B cell (primary cell): ENCODE results near the gene SIRPA. TPM values are rescaled to one million over a fixed set of nuclear protein-coding genes. Genes with fewer than 3 reads are reported as not detected.

Experiments
- ATAC-seq: fragments of 200-7000 bp; cut with Tn5 transposase; one replicate; pipeline ENCODE4 v1.10.0; 2021; ENCODE audit warnings: low read depth, mild to moderate bottlenecking, moderate number of reproducible peaks, moderate library complexity
- CTCF ChIA-PET: fragments of 350-600 bp; sonication (Branson Sonifier 250); formaldehyde crosslinking; loops from one replicate; lab custom pipeline; 2021; ENCODE audit warnings: antibody characterized with exemption, inconsistent platforms; lab: Charles Lee
- POLR2A ChIA-PET: fragments of 350-600 bp; sonication (Branson Sonifier 250); formaldehyde crosslinking; loops from one replicate; lab custom pipeline; 2021; ENCODE audit warnings: antibody characterized with exemption; lab: Charles Lee
- DNase-seq: peaks from one replicate; pipeline ENCODE4 v3.0.0; 2013
- H2AFZ ChIP-seq: 2 replicates; pipeline ENCODE4 v1.6.1; 2012; ENCODE audit warnings: mild to moderate bottlenecking, low read depth, low read length; ENCODE audit not compliant: insufficient read depth, poor library complexity, severe bottlenecking
- H3K27ac ChIP-seq, 2 donors: 1 replicate in 1 of 2; 2 replicates in 1 of 2; pipeline ENCODE4 v1.5.1; 2012 to 2013; ENCODE audit warnings: low read length in 2 of 2, mild to moderate bottlenecking in 2 of 2, moderate library complexity in 1 of 2
- H3K27me3 ChIP-seq, 4 experiments: fragments of 200-600 bp in 1 of 4; sonication (generic) in 1 of 4; replicated peaks in 1 of 4; 1 replicate in 2 of 4; 2 replicates in 2 of 4; pipeline versions ENCODE4 v1.6.1 to v1.7.0; 2013 to 2016; ENCODE audit warnings: low read length in 3 of 4, mild to moderate bottlenecking in 2 of 4, mixed read lengths in 1 of 4, moderate library complexity in 1 of 4; ENCODE audit not compliant: insufficient read depth in 4 of 4, control insufficient read depth in 3 of 4; ENCODE audit errors: control extremely low read depth in 1 of 4
- H3K36me3 ChIP-seq, 2 experiments: replicated peaks in 1 of 2; 1 replicate in 1 of 2; 2 replicates in 1 of 2; pipeline versions ENCODE4 v1.6.1 to v1.7.1; 2013; ENCODE audit warnings: low read length in 1 of 2; ENCODE audit not compliant: insufficient read depth in 2 of 2, control insufficient read depth in 1 of 2; ENCODE audit errors: control extremely low read depth in 1 of 2, extremely low read depth in 1 of 2
- H3K4me1 ChIP-seq, 2 donors: fragments of 200-600 bp in 1 of 2; sonication (generic) in 1 of 2; 1 replicate in 1 of 2; 2 replicates in 1 of 2; pipeline versions ENCODE4 v1.5.1 to v1.6.1; 2013 to 2017; ENCODE audit warnings: low read length in 2 of 2; ENCODE audit not compliant: control insufficient read depth in 2 of 2, insufficient read depth in 2 of 2
- H3K4me2 ChIP-seq: replicated peaks from 2 replicates; pipeline ENCODE3; 2012; ENCODE audit warnings: mild to moderate bottlenecking, low read depth, low read length; ENCODE audit not compliant: poor library complexity, severe bottlenecking
- H3K4me3 ChIP-seq, 5 experiments: fragments of 200-600 bp in 1 of 5; sonication (generic) in 1 of 5; 1 replicate in 3 of 5; 2 replicates in 2 of 5; pipeline versions ENCODE4 v1.5.1 to v1.7.0; 2011 to 2016; ENCODE audit warnings: low read length in 4 of 5, mild to moderate bottlenecking in 4 of 5, low read depth in 2 of 5, control low read depth in 1 of 5, moderate library complexity in 1 of 5; ENCODE audit not compliant: insufficient read depth in 1 of 5; ENCODE audit errors: control extremely low read depth in 1 of 5, extremely low read depth in 1 of 5
- H3K79me2 ChIP-seq: fragments of 200-600 bp; sonication (generic); one replicate; pipeline ENCODE4 v1.6.0; 2016; ENCODE audit warnings: low read length; ENCODE audit not compliant: control insufficient read depth, insufficient read depth
- H3K9ac ChIP-seq: fragments of 200-600 bp; sonication (generic); 2 replicates; pipeline ENCODE4 v1.6.1; 2017; ENCODE audit warnings: mild to moderate bottlenecking, low read length, moderate library complexity
- H3K9me3 ChIP-seq, 3 donors: one replicate each; pipeline versions ENCODE4 v1.6.1 to v1.7.1; 2013; ENCODE audit warnings: low read length in 2 of 3; ENCODE audit not compliant: control insufficient read depth in 2 of 3, insufficient read depth in 1 of 3; ENCODE audit errors: control extremely low read depth in 1 of 3
- H4K20me1 ChIP-seq: 2 replicates; pipeline ENCODE4 v1.6.0; 2012; ENCODE audit warnings: mild to moderate bottlenecking, low read length; ENCODE audit not compliant: insufficient read depth, control insufficient read depth, poor library complexity, severe bottlenecking
- H3K27ac Mint-ChIP-seq: one replicate; pipeline ENCODE4 v1.8.0; 2021; ENCODE audit warnings: mixed read lengths
- H3K27me3 Mint-ChIP-seq: one replicate; pipeline ENCODE4 v1.8.0; 2021; ENCODE audit warnings: mixed read lengths
- H3K4me1 Mint-ChIP-seq: one replicate; pipeline ENCODE4 v1.8.0; 2021; ENCODE audit warnings: mixed read lengths
- H3K4me3 Mint-ChIP-seq: one replicate; pipeline ENCODE4 v1.8.0; 2021; ENCODE audit warnings: mixed read lengths
- H3K9me3 Mint-ChIP-seq: one replicate; pipeline ENCODE4 v1.8.0; 2022; ENCODE audit warnings: mixed read lengths; ENCODE audit not compliant: insufficient read depth
- EZH2 ChIP-seq: IDR thresholded peaks from 2 replicates; pipeline ENCODE4 v1.6.1; 2012; ENCODE audit warnings: borderline replicate concordance, low read depth, mild to moderate bottlenecking, moderate library complexity, low read length; ENCODE audit not compliant: insufficient read depth, poor library complexity, severe bottlenecking
- WGBS: methylation state at CpG from one replicate; pipeline ENCODE4 v1.1.5; 2013; ENCODE audit warnings: missing lambda C conversion rate; ENCODE audit not compliant: insufficient coverage; 5-methylcytosine and 5-hydroxymethylcytosine counted together
- intact Hi-C: fragments of 100-400 bp; cut with micrococcal nuclease; formaldehyde crosslinking; loops from one replicate; pipeline ENCODE4 v1.10.0; 2022
- polyA plus RNA-seq: library from polyadenylated mRNA; depleted of rRNA; stranded (reverse); fragments of >200 nt; gene quantifications from 2 replicates; pipeline ENCODE4 v1.2.3, GENCODE V29; 2012
- total RNA-seq, 2 donors: library from RNA; stranded (reverse); fragments of 120-200 nt in 1 of 2; gene quantifications; 1 replicate in 1 of 2; 2 replicates in 1 of 2; pipeline versions ENCODE4 v1.2.3 to v1.2.4, GENCODE V29; 2013 to 2022
- TF ChIP-seq, protein P1 (sequence below): fragments of 200-600 bp; IDR thresholded peaks from one replicate; pipeline ENCODE4 v1.8.0; 2022; ENCODE audit warnings: antibody characterized with exemption, mild to moderate bottlenecking

The SIRPA gene
- total and polyA plus RNA-seq, 2 donors (not counting 1 experiment from before 2014, with no cell fraction given) = 0.94 to 10.2 TPM

DNA sequence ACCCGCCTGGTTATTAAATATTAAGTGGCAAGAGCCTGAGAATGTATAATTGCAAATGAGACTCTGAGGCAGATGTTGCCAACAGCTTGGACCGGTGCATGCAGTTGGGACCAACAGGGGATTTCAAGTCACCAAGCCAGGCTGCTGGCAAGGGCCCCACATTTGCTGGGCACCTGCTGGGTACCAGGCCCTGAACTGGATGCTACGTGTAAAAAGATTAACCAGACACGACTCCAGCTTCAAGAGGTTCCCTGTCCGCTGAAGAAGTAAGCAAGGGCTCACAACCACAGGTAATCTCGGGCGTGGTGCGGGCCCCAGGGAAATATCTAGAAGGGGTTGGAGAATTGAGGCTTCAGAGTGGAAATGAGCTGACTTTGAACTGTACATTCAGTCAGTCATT, 13.2 kb upstream of the SIRPA start:
- Histone ChIP-seq H3K27me3 (peaks cover 0 to 8% (median 4%) of the 10 kb centered on the region in 4 experiments), H3K36me3 (no peaks in the 10 kb centered on the region), H3K9me3 (peaks cover 0 to 21% (median 0%) of the 10 kb centered on the region in 3 donors), H3K4me2 (no peak overlapping the region), H3K9ac (no peak overlapping the region), H2AFZ (no peak overlapping the region), H3K4me1 (peaks cover 14 to 28% of the 10 kb centered on the region in 2 donors), H3K4me3 (no peak overlapping the region), H3K79me2 (no peaks in the 10 kb centered on the region), H4K20me1 (no peaks in the 10 kb centered on the region), H3K27ac (no peak overlapping the region)
- Mint-ChIP-seq H3K27ac (no peak overlapping the region), H3K4me3 (no peak overlapping the region), H3K4me1 (peaks cover 43% of the 10 kb centered on the region), H3K27me3 (peaks cover 12% of the 10 kb centered on the region), H3K9me3 (no peaks in the 10 kb centered on the region)
- CTCF ChIA-PET = interaction anchor here (1.0 kb wide), 1 partner anchor 84 kb away, joined by 3 read pairs; no protein-coding TSS in a partner anchor
- POLR2A ChIA-PET = interaction anchor here (1.1 kb wide), 1 partner anchor 21 kb away, joined by 6 read pairs; no protein-coding TSS in a partner anchor
- DNase-seq (no peak), ATAC-seq (no peak)
- intact Hi-C loops = no loop called here
- 100% methylated on average over 5 of the region's 8 CpGs for WGBS
- TF ChIP-seq EZH2 = no peak
- TF ChIP-seq, protein P1, sequence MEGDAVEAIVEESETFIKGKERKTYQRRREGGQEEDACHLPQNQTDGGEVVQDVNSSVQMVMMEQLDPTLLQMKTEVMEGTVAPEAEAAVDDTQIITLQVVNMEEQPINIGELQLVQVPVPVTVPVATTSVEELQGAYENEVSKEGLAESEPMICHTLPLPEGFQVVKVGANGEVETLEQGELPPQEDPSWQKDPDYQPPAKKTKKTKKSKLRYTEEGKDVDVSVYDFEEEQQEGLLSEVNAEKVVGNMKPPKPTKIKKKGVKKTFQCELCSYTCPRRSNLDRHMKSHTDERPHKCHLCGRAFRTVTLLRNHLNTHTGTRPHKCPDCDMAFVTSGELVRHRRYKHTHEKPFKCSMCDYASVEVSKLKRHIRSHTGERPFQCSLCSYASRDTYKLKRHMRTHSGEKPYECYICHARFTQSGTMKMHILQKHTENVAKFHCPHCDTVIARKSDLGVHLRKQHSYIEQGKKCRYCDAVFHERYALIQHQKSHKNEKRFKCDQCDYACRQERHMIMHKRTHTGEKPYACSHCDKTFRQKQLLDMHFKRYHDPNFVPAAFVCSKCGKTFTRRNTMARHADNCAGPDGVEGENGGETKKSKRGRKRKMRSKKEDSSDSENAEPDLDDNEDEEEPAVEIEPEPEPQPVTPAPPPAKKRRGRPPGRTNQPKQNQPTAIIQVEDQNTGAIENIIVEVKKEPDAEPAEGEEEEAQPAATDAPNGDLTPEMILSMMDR = no peak

DNA sequence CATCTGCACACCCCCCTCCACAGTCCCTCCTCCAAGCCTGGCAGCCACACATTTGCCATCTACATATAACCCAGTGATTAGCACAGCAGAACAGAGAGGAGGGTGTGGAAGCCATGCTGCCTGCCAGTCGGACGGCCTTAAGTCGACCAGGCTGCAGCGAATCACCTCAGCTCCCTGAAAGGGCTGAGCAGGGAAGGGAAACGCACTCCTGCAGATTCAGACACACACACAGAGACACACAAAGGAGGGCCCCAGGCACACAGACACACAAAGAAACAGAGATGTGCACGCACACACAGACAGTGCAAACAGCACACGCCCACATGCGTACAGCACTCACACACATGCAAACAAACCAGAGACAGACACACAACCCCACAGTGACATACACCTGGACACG, 11.2 kb upstream of the SIRPA start:
- H2AFZ ChIP-seq = no peak overlapping the region
- no peak overlapping the region for H3K4me3 ChIP-seq
- H3K9ac ChIP-seq = no peak overlapping the region
- DNase-seq (no peak), ATAC-seq (no peak)
- Mint-ChIP-seq H3K9me3 (no peaks in the 10 kb centered on the region), H3K4me1 (peaks cover 39% of the 10 kb centered on the region), H3K4me3 (peak overlapping the region; percentile 14), H3K27ac (no peak overlapping the region), H3K27me3 (peaks cover 25% of the 10 kb centered on the region)
- peaks cover 0 to 22% (median 11%) of the 10 kb centered on the region in 4 experiments for H3K27me3 ChIP-seq
- peaks cover 14 to 26% of the 10 kb centered on the region in 2 donors for H3K4me1 ChIP-seq
- whole genome bisulfite sequencing = 62% methylated on average over 8 of the region's 9 CpGs
- ChIA-PET POLR2A (no interaction called here), CTCF (interaction anchor here (1.6 kb wide), 1 partner anchor 107 kb away, joined by 4 read pairs; no protein-coding TSS in a partner anchor)
- H3K9me3 ChIP-seq = peaks cover 0 to 25% (median 0%) of the 10 kb centered on the region in 3 donors
- intact Hi-C loops = loop anchor here (1.0 kb wide), 1 partner anchor 13 kb away; no protein-coding TSS in a partner anchor
- no peaks in the 10 kb centered on the region for H4K20me1 ChIP-seq
- H3K79me2 ChIP-seq = no peaks in the 10 kb centered on the region
- H3K4me2 ChIP-seq = peak overlapping the region; percentile 55
- no peak for TF ChIP-seq EZH2
- TF ChIP-seq, protein P1 = no peak
- no peaks in the 10 kb centered on the region for H3K36me3 ChIP-seq
- H3K27ac ChIP-seq = no peak overlapping the region
